Motor neuron (in vitro differentiated cells): ENCODE results near the gene ZNF672. TPM values are rescaled to one million over a fixed set of nuclear protein-coding genes. Genes with fewer than 3 reads are reported as not detected.

ENCODE experiments used
- total RNA-seq, 8 experiments: library from RNA; unstranded; fragments of 300-600 nt; gene quantifications; 2 replicates each; pipeline versions ENCODE4 v1.2.3 to v1.2.4, GENCODE V29; 2022

The ZNF672 gene
- total RNA-seq, 8 experiments from 2014 or later, result 12.4 to 34.6 (median 22.7) TPM

Other genes starting within 250 kb of the ZNF672 start
- under 1 TPM in 3 of 8 experiments, not detected in 5; 0.08 to 0.28 (median 0.09) TPM for gene OR2T10, start 240.5 kb upstream of the ZNF672 start, total RNA-seq
- gene OR2T11, start 203.1 kb upstream of the ZNF672 start, total RNA-seq, result under 1 TPM in 4 of 8 experiments, not detected in 4; 0.05 to 0.38 (median 0.19) TPM
- under 1 TPM in 1 of 8 experiments, not detected in 7; 0.05 TPM for gene OR2T35, start 192.9 kb upstream of the ZNF672 start, total RNA-seq
- gene OR2T27, start 182.7 kb upstream of the ZNF672 start, total RNA-seq, result under 1 TPM in 2 of 8 experiments, not detected in 6; 0.29 to 0.66 TPM
- gene OR14I1, start 135.5 kb upstream of the ZNF672 start, total RNA-seq, result under 1 TPM in 1 of 8 experiments, not detected in 7; 0.43 TPM
- under 1 TPM in 2 of 8 experiments, not detected in 6; 0.24 to 0.59 TPM for gene LYPD8, start 82.5 kb upstream of the ZNF672 start, total RNA-seq
- 10 to 100 TPM; 13.9 to 39.9 (median 22.6) TPM for gene SH3BP5L, start 12.3 kb upstream of the ZNF672 start, total RNA-seq
- 10 to 100 TPM; 20.9 to 67.7 (median 45.3) TPM for gene ZNF692, start 20.9 kb downstream of the ZNF672 start, total RNA-seq
- 10 to 100 TPM in 1 of 8 experiments, 1 to 10 TPM in 7; 3.2 to 10.1 (median 6.1) TPM for gene PGBD2, start 68.0 kb downstream of the ZNF672 start, total RNA-seq